Nephron (organoid): ENCODE data around the gene CPZ.

Experiments used
- H3K27ac Mint-ChIP-seq, 3 experiments: 2 replicates each; pipeline ENCODE4 v1.8.0; 2020; ENCODE audit warnings: mixed read lengths in 3 of 3, mild to moderate bottlenecking in 2 of 3, moderate library complexity in 1 of 3
- H3K27me3 Mint-ChIP-seq: 2 replicates; pipeline ENCODE4 v1.8.0; 2021; ENCODE audit warnings: low read depth, mild to moderate bottlenecking, moderate library complexity, mixed read lengths
- H3K36me3 Mint-ChIP-seq: 2 replicates; pipeline ENCODE4 v1.8.0; 2020; ENCODE audit warnings: low read depth, mixed read lengths
- H3K4me1 Mint-ChIP-seq: 2 replicates; pipeline ENCODE4 v1.8.0; 2020; ENCODE audit warnings: mixed read lengths
- H3K4me3 Mint-ChIP-seq, 3 experiments: 2 replicates each; pipeline ENCODE4 v1.8.0; 2020; ENCODE audit warnings: mild to moderate bottlenecking in 3 of 3, mixed read lengths in 3 of 3, moderate library complexity in 2 of 3
- H3K9me3 Mint-ChIP-seq: 2 replicates; pipeline ENCODE4 v1.8.0; 2020; ENCODE audit warnings: mixed read lengths
- TF ChIP-seq, protein P1 (sequence below), 3 experiments: fragments of 200-600 bp; sonication (generic); IDR thresholded peaks; one replicate each; pipeline ENCODE4 v1.5.0; 2021; ENCODE audit warnings: antibody characterized with exemption in 3 of 3; ENCODE audit not compliant: unreplicated experiment in 3 of 3

Gene CPZ

DNA sequence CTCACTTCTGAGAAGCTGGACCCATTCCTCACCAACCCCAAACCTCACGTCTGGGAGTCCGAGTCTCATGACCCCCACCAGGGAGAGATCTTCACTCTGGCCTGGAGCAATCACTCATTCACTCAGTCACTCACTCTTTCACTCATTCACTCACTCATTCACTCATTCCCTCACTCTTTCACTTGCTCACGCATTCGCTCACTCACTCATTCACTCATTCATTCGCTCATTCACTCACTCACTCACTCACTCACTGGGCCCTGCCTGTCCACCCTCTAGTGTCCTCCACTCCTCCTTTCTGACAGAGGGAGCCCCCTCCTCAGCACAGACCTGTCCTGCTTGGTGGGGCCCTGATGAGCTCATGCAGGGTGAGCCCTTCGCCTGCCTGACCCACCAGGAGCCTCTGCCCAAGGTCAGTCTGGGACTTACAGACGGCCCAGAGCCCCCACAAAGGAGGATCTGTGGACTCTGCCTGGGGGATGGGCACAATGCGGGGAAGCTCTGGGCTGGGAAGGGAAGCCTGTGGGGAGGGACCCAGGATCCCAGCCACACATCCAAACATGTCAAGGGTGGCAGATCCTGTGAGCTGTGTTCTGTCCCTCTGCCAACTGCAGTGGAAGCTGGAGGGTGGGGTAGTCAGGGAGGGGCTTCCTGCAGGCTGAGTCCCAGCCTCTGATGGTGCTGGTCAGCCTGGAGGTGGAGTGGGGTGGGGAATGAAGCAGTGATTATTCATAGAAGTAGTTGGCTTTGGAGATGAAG is 18.5 kb downstream of the CPZ start:
- Mint-ChIP-seq H3K27me3 (peaks cover 9% of the 10 kb centered on the region), H3K27ac (no peak overlapping the region), H3K36me3 (no peaks in the 10 kb centered on the region), H3K4me3 (no peak overlapping the region), H3K4me1 (no peaks in the 10 kb centered on the region), H3K9me3 (no peaks in the 10 kb centered on the region)
- TF ChIP-seq, protein P1, sequence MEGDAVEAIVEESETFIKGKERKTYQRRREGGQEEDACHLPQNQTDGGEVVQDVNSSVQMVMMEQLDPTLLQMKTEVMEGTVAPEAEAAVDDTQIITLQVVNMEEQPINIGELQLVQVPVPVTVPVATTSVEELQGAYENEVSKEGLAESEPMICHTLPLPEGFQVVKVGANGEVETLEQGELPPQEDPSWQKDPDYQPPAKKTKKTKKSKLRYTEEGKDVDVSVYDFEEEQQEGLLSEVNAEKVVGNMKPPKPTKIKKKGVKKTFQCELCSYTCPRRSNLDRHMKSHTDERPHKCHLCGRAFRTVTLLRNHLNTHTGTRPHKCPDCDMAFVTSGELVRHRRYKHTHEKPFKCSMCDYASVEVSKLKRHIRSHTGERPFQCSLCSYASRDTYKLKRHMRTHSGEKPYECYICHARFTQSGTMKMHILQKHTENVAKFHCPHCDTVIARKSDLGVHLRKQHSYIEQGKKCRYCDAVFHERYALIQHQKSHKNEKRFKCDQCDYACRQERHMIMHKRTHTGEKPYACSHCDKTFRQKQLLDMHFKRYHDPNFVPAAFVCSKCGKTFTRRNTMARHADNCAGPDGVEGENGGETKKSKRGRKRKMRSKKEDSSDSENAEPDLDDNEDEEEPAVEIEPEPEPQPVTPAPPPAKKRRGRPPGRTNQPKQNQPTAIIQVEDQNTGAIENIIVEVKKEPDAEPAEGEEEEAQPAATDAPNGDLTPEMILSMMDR (IDR thresholded peaks at IDR 0.05; ENCODE audit: unreplicated experiment in 3 of 3): no peak

DNA sequence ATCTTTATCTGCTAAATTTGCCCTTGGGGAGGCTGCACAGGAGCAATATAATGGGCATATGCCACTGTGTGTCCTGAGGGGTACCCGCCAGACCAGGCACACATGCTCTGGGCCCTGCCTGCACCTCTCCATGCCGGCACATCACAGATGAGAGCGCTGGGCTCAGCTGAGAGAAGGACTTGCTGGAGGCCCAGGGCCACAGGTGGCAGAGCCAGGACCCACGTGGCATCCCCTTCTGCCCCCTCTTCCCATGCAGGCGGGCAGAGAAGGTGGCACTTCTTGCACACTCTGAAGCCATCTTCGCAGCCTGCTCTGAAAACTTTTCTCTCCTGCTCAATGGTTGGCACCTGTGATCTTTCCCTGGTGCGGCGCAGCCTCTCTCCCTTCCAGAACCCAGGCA is 20.1 kb downstream of the CPZ start:
- Mint-ChIP-seq H3K27me3 (peaks cover 9% of the 10 kb centered on the region), H3K9me3 (no peaks in the 10 kb centered on the region), H3K27ac (no peak overlapping the region), H3K36me3 (no peaks in the 10 kb centered on the region), H3K4me3 (no peak overlapping the region), H3K4me1 (peaks cover 4% of the 10 kb centered on the region)
- TF ChIP-seq, protein P1 (IDR thresholded peaks at IDR 0.05; ENCODE audit: unreplicated experiment in 3 of 3): no peak

DNA sequence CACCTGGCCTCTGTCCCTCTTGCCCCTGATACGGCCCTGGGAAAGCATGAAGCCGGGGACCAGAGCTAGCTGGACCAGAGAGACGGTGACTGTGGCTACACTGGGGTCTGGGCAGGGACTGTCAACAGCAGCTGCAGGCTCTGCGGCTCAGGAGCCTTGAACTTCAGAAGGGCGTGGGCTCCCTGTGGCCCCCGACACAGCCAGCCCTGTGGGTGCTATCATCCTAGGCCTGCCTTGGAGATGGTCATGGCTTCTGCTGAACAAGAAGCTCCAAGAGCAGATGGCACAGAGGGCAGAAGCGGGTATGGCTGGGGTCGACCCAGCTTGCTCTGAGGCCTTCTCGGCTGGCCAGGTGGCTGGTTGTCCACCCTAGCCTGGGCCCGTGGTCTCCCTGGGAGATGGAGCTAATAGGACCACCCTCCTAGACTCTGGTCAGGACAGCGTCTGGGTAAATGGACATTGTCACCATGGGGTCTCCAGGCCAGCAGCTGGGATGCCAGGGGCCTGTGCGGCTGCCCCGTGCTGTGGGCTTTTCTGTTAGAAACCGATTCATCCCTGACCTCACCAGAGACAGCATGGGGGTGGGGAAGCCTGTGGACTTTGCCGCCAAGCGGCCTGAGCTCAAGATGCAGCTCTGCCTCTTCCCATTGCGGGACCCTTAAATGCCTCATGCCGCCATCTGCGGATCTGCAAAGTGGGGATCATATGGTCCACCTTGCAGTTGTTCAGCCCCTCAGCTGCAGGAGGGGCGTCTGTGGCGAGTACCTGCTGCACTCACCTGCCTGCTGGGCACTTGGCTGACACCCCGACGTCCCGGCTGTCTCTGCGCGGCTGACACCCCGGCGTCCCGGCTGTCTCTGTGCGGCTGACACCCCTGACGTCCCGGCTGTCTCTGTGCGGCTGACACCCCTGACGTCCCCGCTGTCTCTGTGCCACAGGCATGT is 21.1 kb downstream of the CPZ start:
- H3K27ac Mint-ChIP-seq: no peak overlapping the region
- H3K9me3 Mint-ChIP-seq: no peaks in the 10 kb centered on the region
- peaks cover 5% of the 10 kb centered on the region for H3K4me1 Mint-ChIP-seq
- no peak overlapping the region for H3K4me3 Mint-ChIP-seq
- H3K27me3 Mint-ChIP-seq: peaks cover 8% of the 10 kb centered on the region
- TF ChIP-seq, protein P1 (IDR thresholded peaks at IDR 0.05; ENCODE audit: unreplicated experiment in 3 of 3): no peak
- H3K36me3 Mint-ChIP-seq: no peaks in the 10 kb centered on the region

GRCh38 chr4:8614365-8615193 is 22.0 kb downstream of the CPZ start:
- TF ChIP-seq, protein P1 (IDR thresholded peaks at IDR 0.05; ENCODE audit: unreplicated experiment in 3 of 3): no peak
- no peaks in the 10 kb centered on the region for H3K9me3 Mint-ChIP-seq

DNA sequence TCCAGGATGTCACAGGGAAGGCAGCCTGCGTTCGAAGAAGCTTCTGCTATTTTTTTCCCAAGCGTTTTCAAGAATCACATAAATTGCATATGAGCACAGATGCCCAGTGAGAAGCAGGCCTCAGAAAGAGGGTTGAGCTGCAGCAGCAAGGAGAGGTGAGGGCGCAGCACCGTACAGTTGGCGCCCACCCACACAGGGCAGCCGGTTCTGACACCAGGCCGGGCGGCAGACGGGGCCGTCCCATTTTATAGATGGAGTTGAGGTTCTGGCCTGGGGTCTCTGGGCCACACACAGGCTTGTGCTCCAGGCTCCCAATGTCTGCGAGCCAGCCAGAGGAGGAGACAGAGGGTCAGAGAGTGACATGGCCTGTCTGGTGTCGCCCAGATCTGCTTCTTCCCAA is 22.8 kb downstream of the CPZ start:
- Mint-ChIP-seq H3K4me1 (peaks cover 5% of the 10 kb centered on the region), H3K9me3 (no peaks in the 10 kb centered on the region), H3K27ac (no peak overlapping the region), H3K4me3 (no peak overlapping the region), H3K36me3 (no peaks in the 10 kb centered on the region), H3K27me3 (peaks cover 4% of the 10 kb centered on the region)
- TF ChIP-seq, protein P1 (IDR thresholded peaks at IDR 0.05; ENCODE audit: unreplicated experiment in 3 of 3): no peak

More at GRCh38 chr4:8614365-8615193, 22.0 kb downstream of the CPZ start:
- Mint-ChIP-seq H3K27me3 (peaks cover 4% of the 10 kb centered on the region), H3K36me3 (no peaks in the 10 kb centered on the region), H3K27ac (no peak overlapping the region), H3K4me3 (no peak overlapping the region), H3K4me1 (peaks cover 5% of the 10 kb centered on the region)
